GM18505 (cell line): ENCODE results near the gene MMP17.
"Not testable (repeated sequence)": the region's sequence is repeated elsewhere in the genome, so short reads cannot be mapped to it uniquely, and the experiment has no call there.

Experiments used
- ATAC-seq: cut with Tn5 transposase; IDR thresholded peaks from one replicate; pipeline ENCODE4 v1.9.1; 2021; ENCODE audit not compliant: unreplicated experiment
- POLR2A ChIP-seq: IDR thresholded peaks from 4 replicates; pipeline ENCODE4 v1.6.1; 2011; ENCODE audit warnings: borderline replicate concordance; ENCODE audit not compliant: insufficient read depth, insufficient read length; ENCODE audit errors: extremely low read depth

The MMP17 gene

GRCh38 chr12:131863711-131864396 is 35.7 kb downstream of the MMP17 start:
- no peak for ATAC-seq
- TF ChIP-seq POLR2A = no peak

DNA sequence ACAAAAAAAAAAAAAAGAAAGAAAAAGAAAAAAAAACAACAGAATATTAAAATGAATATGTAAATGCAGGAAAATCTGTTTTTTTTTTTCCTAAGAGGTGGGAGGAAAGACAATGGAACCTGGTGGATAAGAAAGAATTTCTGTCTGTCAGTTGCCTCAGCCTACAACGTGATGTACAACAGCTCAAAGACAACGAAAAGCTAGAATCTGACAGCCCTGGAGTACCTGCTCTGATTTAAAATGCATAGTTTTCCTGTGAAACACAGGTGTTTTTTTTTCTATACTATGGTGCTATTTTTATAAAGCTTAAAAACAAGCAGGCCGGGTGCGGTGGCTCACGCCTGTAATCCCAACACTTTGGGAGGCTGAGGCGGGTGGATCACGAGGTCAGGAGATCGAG is 36.3 kb downstream of the MMP17 start:
- no peak for ATAC-seq
- no peak for TF ChIP-seq POLR2A

- no peak for ATAC-seq
- no peak for TF ChIP-seq POLR2A
These were observed 37.1 kb downstream of the MMP17 start for GRCh38 chr12:131865180-131865875.

DNA sequence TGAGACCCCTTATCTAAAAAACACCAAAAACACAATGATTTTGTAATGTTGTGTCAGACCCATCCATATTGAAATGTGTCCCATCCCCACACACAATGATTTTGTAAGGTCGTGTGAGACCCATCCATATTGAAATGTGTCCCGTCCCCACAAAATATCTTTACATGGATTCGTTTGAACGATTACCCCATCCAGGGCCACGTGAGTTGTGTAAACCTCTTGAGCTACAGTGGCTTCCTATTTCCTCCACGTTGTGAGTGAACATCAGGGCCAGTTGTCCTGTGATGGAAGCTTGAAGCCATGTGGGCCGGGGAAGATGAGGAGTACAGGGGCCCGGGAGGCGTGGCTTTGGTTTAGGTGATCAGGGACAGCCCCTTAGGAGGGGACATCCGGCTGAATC is 39.3 kb downstream of the MMP17 start:
- no peak for TF ChIP-seq POLR2A
- ATAC-seq = no peak

DNA sequence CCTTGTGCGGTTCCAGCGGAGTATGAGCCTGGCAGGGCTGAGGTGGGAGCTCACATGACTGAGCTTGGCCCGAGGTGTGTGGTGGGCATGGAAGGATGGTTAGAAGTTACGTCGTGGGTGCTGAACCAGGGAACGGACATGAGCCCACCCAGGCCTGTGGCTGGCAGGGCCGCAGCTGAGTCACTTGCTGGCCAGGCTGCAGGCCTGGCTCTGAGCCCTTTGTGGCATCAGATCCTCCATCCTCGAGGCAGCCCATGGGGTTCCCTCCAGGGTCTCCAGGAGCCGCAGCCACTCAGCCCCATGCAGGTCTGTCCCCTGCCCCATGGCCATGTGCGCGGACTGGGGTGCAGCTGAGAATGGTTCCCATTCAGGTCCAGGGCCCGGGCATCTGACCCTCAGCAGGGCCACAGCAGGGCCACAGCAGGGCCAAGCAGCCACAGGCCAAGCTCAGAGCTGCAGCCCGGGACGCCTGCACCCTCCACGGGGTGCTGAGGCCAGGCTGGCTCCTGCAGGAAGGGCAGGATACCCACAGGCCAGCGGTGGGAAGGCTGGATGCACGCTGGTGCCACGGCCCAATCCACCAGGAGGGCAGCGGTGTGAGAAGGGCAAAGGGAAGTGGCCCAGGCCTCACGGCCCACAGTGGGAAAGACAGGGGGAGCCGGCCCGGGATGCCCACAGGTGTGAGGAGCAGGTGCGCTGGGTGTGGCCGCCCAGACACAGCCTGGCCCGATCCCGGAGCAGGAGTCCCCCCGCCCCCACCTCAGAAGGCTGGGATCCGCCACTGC is 39.9 kb downstream of the MMP17 start:
- no peak for TF ChIP-seq POLR2A
- no peak for ATAC-seq

DNA sequence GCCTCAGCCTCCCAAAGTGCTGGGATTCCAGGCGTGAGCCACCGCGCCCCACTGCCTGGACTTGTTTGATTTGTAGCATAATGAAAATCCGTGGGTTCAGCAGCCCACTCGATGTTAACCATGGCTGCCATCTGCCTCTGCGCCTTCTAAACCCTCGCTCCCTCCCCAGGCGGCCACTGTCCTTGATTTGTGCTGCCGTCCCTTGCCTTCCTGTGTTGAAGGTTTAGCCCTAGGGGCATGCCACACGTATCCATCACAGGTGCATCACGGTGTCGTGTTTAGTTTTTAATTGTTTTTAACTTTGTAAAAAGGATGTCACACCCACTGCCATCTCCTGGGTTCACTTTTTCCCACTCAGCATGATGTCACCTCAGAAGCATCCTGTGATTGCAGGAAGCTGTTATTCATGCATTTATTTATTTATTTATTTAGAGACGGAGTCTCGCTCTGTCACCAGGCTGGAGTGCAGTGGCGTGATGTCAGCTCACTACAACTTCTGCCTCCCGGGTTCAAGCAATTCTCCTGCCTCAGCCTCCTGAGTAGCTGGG is 41.8 kb downstream of the MMP17 start:
- no peak for TF ChIP-seq POLR2A
- ATAC-seq = no peak

DNA sequence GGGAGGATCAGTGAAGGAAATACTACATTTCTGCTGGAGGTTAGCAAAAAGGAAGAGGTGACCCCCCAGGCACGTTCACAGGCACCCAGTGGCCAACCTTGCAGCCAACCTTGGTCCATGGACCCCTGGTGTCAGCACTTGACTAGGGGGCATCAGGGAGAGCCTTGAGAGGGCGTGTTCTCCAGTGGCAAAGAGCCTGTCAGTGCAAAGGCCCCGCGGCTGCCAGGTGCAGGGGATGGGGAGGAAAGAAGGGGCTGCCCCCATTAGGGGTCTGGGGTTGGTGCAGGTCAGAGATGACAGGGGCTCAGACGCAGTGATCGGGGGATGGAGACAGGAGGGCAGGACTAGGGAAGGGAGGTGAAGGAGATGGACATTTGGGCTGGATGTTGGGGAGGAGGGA is 43.5 kb downstream of the MMP17 start:
- TF ChIP-seq POLR2A = no peak
- ATAC-seq = no peak

DNA sequence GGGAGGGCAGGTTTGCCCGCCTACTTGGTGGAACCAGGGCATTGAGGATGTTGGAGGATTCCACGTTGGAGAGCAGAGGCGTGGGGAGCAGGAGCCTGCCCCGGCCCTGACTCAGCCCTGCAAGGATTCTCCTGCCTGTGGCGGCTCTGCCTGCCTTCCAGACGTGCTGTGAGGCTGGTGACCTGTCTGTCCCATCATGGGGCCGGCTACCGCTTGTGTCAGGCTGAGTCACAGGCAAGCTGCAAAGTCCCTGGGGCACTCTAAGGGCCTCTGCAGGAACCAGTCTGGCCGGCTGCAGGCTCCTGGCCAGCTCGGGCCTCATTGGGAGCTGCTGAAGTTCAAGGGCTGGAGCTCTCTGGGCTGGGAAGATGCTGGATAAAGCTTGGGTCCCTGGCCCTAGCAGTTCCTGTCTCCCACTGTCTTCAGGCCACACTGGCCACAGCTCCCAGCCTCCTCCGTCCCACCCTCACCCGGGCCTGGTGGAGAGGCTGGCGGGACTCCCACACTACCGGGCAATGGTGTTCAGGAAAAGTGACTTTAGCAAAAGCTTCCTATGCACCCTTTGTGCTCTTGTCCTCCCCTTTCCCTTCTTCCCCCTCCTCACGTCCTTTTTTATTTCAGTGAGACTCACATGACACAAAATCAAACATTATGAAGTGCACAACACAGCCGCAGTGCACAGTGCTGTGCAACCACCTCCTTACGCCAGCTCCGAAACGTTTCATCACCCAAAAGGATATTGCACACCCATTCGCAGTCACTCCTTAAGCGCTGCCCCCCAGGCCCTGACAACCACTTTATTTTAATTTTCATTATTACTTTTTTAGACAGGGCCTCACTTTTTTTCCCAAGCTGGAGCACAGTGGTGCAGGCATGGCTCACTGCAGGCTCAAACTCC is 44.2 kb downstream of the MMP17 start:
- ATAC-seq = no peak

DNA sequence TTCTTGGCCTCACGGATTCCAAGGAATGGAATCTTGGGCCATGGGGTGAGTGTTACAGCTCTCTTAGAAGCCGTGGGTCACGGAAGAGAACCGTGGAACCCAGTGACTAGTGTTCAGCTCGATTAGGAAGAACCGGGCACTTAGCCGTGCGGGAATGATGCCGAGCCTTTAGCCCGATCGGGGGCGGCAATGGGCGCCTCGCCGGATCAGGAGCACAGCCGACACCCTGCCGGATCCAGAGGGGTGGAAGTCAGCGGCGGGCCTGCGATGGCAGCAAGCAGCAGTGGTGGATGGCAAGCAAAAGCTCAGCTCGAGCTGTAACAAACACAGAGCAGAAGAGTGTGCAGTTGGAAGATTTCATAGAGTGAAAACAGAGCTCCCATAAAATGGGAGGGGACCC is 45.1 kb downstream of the MMP17 start:
- ATAC-seq = no peak
- TF ChIP-seq POLR2A = no peak

More for the DNA sequence above, 44.2 kb downstream of the MMP17 start:
- TF ChIP-seq POLR2A = no peak

DNA sequence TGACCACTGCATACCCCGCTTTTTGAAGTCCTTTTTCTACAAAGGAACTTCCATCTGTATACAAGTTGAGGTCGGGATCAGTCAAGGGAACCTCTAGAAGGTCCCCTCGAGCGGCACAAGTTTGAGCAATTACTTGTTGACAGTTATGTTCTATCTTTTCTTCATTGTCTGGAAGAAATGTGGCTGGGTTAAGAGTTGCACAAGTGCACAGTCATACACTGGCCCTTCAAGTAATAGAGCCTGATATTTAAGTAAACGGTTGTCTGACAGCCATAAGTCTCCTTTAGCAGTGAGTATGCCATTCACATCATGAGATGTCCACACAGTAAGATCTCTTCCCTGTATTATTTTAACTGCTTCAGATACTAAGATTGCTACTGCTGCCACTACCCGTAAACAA is 46.8 kb downstream of the MMP17 start:
- not testable (repeated sequence) for ATAC-seq

GRCh38 chr12:131877216-131877615 is 49.0 kb downstream of the MMP17 start:
- ATAC-seq = not testable (repeated sequence)

DNA sequence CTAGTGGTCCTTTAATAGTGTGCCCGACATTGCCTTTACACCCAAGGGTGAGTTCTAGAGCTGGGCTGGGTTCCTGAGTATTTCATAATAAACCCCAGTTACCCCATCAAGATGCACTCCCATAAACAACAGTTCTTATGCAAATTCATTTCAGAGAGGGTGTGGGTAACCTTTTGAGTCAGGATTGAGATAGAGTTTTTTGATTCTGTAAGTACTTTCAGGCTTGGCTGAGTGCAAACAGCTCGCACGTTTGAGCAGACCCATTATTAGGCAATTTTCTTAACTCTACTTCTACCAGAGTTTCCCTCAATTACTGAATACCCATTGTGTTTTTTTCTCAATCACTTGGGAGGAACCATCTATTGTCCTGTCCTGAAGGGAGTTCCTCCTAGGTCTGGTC is 50.2 kb downstream of the MMP17 start:
- not testable (repeated sequence) for ATAC-seq

DNA sequence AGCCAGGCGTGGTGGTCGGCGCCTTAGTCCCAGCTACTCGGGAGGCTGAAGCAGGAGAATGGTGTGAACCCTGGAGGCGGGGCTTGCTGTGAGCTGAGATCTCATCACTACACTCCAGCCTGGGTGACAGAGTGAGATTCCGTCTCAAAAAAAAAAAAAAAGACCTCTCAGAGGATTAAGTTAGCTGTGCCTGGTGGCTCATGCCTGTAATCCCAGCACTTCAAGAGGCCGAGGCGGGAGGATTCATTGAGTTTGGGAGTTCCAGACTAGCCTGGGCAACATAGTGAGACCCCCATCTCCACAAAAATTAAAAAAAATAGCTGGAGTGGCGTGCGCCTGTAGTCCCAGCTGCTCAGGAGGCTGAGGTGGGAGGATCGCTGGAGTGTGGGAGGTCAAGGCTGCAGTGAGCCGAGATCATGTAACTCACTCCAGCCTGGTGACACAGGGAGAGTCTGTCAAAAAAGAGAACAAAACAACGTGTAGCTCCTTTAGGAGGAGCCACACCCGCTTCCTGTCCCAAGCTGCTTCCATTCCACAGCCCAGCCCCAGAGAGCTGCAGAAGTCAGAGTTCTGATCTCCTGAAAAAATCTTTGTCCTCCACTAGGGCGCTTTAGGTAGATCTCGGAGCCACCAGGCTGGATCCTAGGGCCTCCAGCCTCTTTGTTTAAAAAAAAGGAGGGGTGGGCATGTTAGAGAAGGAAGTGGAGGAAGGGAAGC is 54.8 kb downstream of the MMP17 start:
- no peak for TF ChIP-seq POLR2A
- ATAC-seq = no peak

GRCh38 chr12:131883521-131883900 is 55.3 kb downstream of the MMP17 start:
- ATAC-seq = no peak
- TF ChIP-seq POLR2A = no peak

- ATAC-seq = not testable (repeated sequence)
These were observed 56.9 kb downstream of the MMP17 start for GRCh38 chr12:131885076-131885475.
